Fibroblast of villous mesenchyme (primary cell): ENCODE results near the gene PUSL1. TPM values are rescaled to one million over a fixed set of nuclear protein-coding genes. Genes with fewer than 3 reads are reported as not detected.
A peak's percentile ranks its signal among the peaks of the same experiment; 100 is the strongest.

Source experiments
- DNase-seq: peaks from one replicate; pipeline ENCODE4 v3.0.0-alpha.2; 2010; ENCODE audit warnings: low read depth
- H3K4me3 ChIP-seq: 2 replicates; pipeline ENCODE4 v1.5.1; 2011; ENCODE audit warnings: low read depth, mild to moderate bottlenecking, low read length
- total RNA-seq: library from RNA; depleted of rRNA; stranded (reverse); fragments of >200 nt; gene quantifications from 2 replicates; pipeline ENCODE4 v1.2.3, GENCODE V29; 2012
- TF ChIP-seq, protein P1 (sequence below): IDR thresholded peaks from 2 replicates; pipeline ENCODE4 v1.5.1; 2012; ENCODE audit warnings: low read depth, mild to moderate bottlenecking, low read length; ENCODE audit not compliant: insufficient read depth

Gene PUSL1
- total RNA-seq, 1 donor = 25.0 TPM

DNA sequence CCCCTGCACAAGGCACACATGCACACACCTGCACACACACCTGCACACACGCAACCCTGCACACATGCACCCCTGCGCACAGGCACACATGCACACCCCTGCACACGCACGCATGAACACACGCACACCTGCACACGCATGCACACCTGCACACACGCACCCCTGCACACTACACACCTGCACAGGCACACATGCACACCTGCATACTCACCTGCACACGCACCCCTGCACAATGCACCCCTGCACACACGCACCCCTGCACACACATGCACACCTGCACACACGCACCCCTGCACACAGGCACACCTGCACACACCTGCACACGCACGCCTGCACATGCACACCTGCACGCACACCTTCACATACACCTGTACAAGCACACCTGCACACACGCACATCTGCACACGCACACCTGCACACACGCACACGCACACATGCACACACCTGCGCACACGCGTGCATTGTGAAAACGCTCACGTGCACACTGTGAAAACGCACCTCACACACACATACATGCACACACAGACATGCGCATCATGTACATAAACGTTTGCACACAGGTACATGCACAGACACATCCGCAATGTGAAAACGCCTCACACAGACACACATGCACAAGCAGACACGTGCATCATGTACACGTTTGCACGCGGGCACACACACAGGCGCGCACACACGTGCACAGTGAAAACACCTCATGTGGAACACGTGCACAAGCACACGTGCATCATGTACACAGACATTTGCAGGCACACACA lies 32.6 kb downstream of the PUSL1 start:
- no peak for DNase-seq
- no peak overlapping the region for H3K4me3 ChIP-seq
- TF ChIP-seq, protein P1, sequence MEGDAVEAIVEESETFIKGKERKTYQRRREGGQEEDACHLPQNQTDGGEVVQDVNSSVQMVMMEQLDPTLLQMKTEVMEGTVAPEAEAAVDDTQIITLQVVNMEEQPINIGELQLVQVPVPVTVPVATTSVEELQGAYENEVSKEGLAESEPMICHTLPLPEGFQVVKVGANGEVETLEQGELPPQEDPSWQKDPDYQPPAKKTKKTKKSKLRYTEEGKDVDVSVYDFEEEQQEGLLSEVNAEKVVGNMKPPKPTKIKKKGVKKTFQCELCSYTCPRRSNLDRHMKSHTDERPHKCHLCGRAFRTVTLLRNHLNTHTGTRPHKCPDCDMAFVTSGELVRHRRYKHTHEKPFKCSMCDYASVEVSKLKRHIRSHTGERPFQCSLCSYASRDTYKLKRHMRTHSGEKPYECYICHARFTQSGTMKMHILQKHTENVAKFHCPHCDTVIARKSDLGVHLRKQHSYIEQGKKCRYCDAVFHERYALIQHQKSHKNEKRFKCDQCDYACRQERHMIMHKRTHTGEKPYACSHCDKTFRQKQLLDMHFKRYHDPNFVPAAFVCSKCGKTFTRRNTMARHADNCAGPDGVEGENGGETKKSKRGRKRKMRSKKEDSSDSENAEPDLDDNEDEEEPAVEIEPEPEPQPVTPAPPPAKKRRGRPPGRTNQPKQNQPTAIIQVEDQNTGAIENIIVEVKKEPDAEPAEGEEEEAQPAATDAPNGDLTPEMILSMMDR = no peak

DNA sequence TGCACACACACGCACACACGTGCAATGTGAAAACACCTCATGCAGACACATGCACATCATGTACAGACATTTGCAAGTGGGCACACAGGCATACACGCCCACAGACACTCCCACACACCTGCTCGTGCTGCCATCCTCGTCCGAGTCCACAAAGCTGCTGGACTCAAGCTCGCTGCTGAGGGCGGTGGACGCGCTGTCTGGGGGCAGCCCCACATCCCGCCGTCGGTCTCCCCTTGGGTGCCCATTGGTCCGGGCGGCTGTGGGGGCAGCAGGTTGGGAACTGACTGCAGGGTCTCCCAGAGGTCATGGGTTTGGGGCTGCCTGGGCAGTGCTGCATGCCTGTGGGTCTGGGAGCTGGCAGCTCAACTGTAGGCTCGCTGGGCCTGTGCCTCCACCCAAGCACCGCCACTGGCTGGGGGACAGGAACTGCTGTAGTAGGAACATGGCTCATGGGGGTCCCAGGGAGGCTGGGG lies 33.2 kb downstream of the PUSL1 start:
- TF ChIP-seq, protein P1 = no peak
- no peak for DNase-seq
- no peak overlapping the region for H3K4me3 ChIP-seq

DNA sequence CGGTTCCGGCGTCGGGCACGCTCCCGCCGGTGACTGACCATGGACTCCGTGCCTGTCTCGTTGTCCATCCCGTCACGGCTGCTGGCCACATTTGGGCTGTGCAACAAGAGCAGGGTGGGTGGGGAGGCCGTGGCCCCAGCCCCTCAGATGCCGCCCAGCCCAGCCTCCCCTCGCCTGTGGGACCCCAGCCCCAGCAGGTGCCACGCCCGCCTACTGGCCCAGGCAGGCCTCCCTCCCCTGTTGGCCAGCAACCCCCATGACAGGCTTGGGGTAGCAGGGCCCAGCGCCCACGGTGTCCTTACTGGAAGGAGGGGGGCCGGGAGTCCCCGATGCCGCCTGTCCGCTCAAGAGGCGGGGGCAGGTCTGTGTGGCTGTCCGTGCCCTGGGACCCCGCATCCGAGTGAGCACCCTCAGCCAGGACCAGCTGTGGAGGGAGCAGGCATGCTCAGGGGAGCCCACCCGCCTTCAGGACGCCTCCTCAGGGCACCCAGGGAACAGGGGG lies 33.7 kb downstream of the PUSL1 start:
- H3K4me3 ChIP-seq = no peak overlapping the region
- DNase-seq = no peak
- TF ChIP-seq, protein P1 = no peak

DNA sequence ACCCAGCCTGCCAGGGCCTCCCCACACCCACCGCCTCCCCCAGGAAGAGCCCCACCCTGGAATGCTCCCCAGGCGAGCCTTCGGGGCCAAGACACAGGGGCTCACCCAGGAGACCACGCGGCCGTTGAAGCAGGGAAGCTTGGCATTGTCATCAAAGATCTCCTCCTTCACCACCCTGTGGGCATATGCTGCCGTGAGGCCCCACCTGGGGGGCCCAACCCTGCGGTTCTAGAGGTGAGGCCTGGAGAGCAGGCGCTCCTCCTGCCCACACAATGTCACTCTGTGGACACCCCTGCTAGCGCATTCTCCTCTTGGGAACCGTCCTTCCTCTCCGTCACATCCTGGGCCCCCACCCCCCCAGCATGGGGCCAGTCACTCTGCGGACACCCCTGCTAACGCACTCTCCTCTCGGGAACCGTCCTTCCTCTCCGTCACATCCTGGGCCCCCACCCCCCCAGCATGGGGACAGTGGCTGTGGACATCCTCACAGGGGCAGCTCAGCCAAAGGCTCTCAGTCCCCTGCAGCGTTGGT lies 34.3 kb downstream of the PUSL1 start:
- no peak for DNase-seq
- no peak overlapping the region for H3K4me3 ChIP-seq
- TF ChIP-seq, protein P1 = no peak

DNA sequence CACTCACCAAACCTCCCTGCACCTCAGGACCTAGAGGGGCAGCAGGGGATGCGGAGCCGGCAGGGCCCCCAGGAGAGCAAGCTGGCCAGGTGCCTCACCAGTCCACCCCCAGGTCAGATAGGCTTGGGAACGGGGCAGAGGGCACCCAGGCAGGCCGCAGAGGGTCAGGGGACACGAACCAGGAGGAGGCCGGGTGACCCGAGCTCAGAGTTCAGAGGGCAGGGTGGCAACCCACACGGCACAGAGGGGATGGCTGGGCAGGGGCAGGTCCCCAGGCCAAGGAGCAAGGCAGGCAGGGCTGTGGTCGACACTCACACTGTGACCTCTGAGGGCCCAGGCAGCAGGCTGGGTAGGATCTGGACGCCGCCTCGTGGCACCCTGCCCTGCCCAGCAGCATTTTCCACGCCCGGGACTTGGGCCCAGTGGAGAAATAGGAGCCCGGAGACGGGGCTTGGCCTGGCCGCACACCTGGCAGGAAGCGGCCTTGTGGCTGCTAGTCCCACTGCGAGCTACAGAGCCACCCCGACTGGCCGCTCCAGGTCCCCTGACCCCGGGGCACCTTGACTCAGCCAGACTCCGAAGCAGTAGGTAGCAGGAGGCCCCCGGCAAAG lies 35.5 kb downstream of the PUSL1 start:
- no peak overlapping the region for H3K4me3 ChIP-seq
- no peak for DNase-seq
- TF ChIP-seq, protein P1 = no peak

DNA sequence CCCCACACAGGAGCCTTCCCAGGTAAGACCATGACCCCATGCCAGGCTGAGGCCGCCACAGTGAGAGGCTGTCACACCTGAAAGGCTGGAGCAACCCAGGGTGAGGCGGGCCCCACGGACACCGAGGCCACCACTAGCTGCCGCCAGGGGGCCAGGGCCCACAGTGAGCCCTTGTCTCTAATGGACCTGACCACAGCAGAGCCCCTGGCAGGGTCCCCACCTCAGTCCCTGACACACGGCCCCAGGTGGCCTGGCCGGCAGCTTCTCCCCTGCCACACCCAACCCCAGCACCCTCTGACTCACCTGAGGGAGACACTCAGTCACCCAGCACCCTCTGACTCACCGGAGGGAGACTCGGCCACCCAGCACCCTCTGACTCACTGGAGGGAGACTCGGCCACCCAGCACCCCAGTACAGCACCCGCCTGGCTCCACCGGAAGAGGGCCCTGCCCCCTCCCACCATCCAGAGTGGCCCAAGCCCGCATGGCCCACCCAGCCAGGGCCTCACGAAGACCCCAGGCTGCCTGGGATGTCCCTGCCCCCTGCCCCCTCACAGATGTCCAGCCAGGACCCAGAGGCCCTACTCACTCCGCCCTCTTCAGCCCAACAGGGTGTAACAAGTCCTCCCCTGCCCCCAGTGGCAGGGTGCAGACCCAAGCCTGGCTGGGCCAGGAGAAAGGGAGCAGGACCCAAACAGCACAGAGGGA lies 36.4 kb downstream of the PUSL1 start:
- no peak overlapping the region for H3K4me3 ChIP-seq
- DNase-seq = peak; percentile 75
- TF ChIP-seq, protein P1 = peak; percentile 48
